HFF-Myc (cell line): ENCODE data around the gene RNASE13.

Source experiments
- DNase-seq: peaks from one replicate; pipeline ENCODE4 v3.0.0-alpha.2; 2011; ENCODE audit warnings: low read depth; ENCODE audit errors: extremely low read depth
- H3K4me3 ChIP-seq: replicated peaks from 2 replicates; pipeline ENCODE4 v1.5.1; 2011; ENCODE audit warnings: low read depth, mild to moderate bottlenecking, control low read depth, low read length
- CTCF ChIP-seq: IDR thresholded peaks from 2 replicates; pipeline ENCODE4 v1.5.1; 2012; ENCODE audit warnings: mild to moderate bottlenecking, low read depth, low read length, control low read depth; ENCODE audit errors: missing control alignments

RNASE13 gene

GRCh38 chr14:21057803-21058675 lies 23.4 kb upstream of the RNASE13 start, which contains the start of gene RNASE8:
Gene RNASE8 (plus strand): TSS chr14:21057822. CDS start chr14:21057893, 71 bp downstream.
- no peak for DNase-seq

GRCh38 chr14:21056520-21057163 lies 22.0 kb upstream of the RNASE13 start:
- DNase-seq = no peak
- TF ChIP-seq CTCF = no peak
- no peak overlapping the region for H3K4me3 ChIP-seq

More at GRCh38 chr14:21057803-21058675, 23.4 kb upstream of the RNASE13 start, which contains the start of gene RNASE8:
- no peak for TF ChIP-seq CTCF
- no peak within 1 kb of the TSS for H3K4me3 ChIP-seq

GRCh38 chr14:21055432-21056117 lies 21.0 kb upstream of the RNASE13 start:
- TF ChIP-seq CTCF = no peak
- H3K4me3 ChIP-seq = no peak overlapping the region
- DNase-seq = no peak

- no peak for TF ChIP-seq CTCF
- no peak overlapping the region for H3K4me3 ChIP-seq
- DNase-seq = no peak
Observed at GRCh38 chr14:21054768-21055145, 20.1 kb upstream of the RNASE13 start.

GRCh38 chr14:21054123-21054767 lies 19.6 kb upstream of the RNASE13 start:
- no peak overlapping the region for H3K4me3 ChIP-seq
- no peak for TF ChIP-seq CTCF
- DNase-seq = no peak
